ENCODE data around the gene TOR3A. TPM values are rescaled to one million over a fixed set of nuclear protein-coding genes. Genes with fewer than 3 reads are reported as not detected.
A peak's percentile ranks its signal among the peaks of the same experiment; 100 is the strongest.

Gene TOR3A
- total and polyA plus RNA-seq, 2 of the 13 experiments (the other 11 are each of a cell fraction or from before 2014, with no cell fraction given): 14.7 to 28.4 TPM

DNA sequence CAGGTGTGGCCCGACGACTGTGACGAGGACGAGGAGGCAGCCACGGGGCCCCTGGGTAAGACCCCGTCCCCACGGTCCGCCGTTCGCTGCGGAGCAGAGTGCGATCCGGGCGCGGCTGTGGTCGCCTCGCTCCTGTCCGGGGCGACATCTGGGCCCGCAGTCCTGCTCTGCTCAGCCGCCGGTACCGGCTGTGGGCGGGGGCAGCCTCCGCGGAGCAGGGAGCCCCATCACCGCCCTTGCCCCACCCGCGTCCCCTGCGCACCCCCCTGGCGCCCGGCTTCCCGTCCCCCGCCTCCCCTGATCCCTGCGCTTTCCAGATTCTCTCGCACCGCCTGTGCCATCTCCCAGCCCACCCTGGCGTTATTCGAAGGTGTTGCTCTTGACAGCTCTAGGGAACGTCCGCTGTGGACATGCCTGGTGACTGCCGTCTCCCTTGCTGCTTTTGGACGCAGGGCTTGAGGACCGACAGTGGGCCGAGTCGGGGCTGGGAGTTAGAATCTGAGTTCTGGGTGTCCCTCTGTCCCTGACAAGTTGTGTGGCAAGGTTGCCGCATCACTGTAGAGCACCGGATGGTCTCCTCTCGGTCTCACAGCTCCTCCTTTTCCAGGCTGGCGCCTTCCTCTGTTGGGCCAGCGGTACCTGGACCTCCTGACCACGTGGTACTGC is 596 bp downstream of the TOR3A start (continued):
- TF ChIP-seq, protein P1, sequence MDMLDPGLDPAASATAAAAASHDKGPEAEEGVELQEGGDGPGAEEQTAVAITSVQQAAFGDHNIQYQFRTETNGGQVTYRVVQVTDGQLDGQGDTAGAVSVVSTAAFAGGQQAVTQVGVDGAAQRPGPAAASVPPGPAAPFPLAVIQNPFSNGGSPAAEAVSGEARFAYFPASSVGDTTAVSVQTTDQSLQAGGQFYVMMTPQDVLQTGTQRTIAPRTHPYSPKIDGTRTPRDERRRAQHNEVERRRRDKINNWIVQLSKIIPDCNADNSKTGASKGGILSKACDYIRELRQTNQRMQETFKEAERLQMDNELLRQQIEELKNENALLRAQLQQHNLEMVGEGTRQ (IDR thresholded peaks at IDR 0.05; ENCODE audit: low read depth, low read length): 0 out of 2 replicates have a peak, but pooled peaks have one; percentile 19
- TF ChIP-seq, protein P1 (CRISPR knock-in tag; IDR thresholded peaks at IDR 0.05; ENCODE audit: borderline replicate concordance): no peak
- TF ChIP-seq MTA1 (CRISPR knock-in tag; IDR thresholded peaks at IDR 0.05; ENCODE audit: borderline replicate concordance) (peak; percentile 65), ZNF34 (CRISPR knock-in tag; IDR thresholded peaks at IDR 0.05; ENCODE audit: borderline replicate concordance) (0 out of 2 replicates have a peak, but pooled peaks have one; percentile 55), ZNF572 (CRISPR knock-in tag; IDR thresholded peaks at IDR 0.05) (0 out of 2 replicates have a peak, but pooled peaks have one; percentile 39), ZNF564 (CRISPR knock-in tag; IDR thresholded peaks at IDR 0.05) (no peak), SCMH1 (CRISPR knock-in tag; IDR thresholded peaks at IDR 0.05; ENCODE audit: borderline replicate concordance) (no peak), ZNF280D (CRISPR knock-in tag; IDR thresholded peaks at IDR 0.05) (0 out of 2 replicates have a peak, but pooled peaks have one; percentile 44), GABPB1 (CRISPR knock-in tag; IDR thresholded peaks at IDR 0.05) (peak; percentile 1), ZNF383 (CRISPR knock-in tag; IDR thresholded peaks at IDR 0.05; ENCODE audit: borderline replicate concordance) (0 out of 2 replicates have a peak, but pooled peaks have one; percentile 13), ZNF761 (CRISPR knock-in tag; conservative IDR thresholded peaks at IDR 0.05) (0 out of 2 replicates have a peak, but pooled peaks have one; percentile 41), LBX2 (CRISPR knock-in tag; IDR thresholded peaks at IDR 0.05; ENCODE audit: borderline replicate concordance) (0 out of 2 replicates have a peak, but pooled peaks have one; percentile 56), IRF1 (CRISPR knock-in tag; IDR thresholded peaks at IDR 0.05; ENCODE audit: low read depth) (0 out of 2 replicates have a peak, but pooled peaks have one; percentile 47), KMT2B (CRISPR knock-in tag; IDR thresholded peaks at IDR 0.05) (no peak), KLF13 (CRISPR knock-in tag; IDR thresholded peaks at IDR 0.05) (0 out of 2 replicates have a peak, but pooled peaks have one; percentile 67), ZNF816 (CRISPR knock-in tag; IDR thresholded peaks at IDR 0.05; ENCODE audit: borderline replicate concordance) (peak; percentile 70; the same call in 1 of the 2 replicates), MNT (IDR thresholded peaks at IDR 0.05) (peak; percentile 10; the same call in 1 of the 2 replicates), ZNF292 (CRISPR knock-in tag; IDR thresholded peaks at IDR 0.05; ENCODE audit: borderline replicate concordance, low read depth) (peak; percentile 23; the same call in 1 of the 2 replicates)
- TF ChIP-seq, protein P2, sequence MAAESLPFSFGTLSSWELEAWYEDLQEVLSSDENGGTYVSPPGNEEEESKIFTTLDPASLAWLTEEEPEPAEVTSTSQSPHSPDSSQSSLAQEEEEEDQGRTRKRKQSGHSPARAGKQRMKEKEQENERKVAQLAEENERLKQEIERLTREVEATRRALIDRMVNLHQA (CRISPR knock-in tag; IDR thresholded peaks at IDR 0.05): no peak

Data from HepG2 (cell line).